HepG2 (cell line): ENCODE data around the gene SAPCD2. TPM values are rescaled to one million over a fixed set of nuclear protein-coding genes. Genes with fewer than 3 reads are reported as not detected.
A peak's percentile ranks its signal among the peaks of the same experiment; 100 is the strongest.

ENCODE experiments used
- CCAR2 ChIP-seq: fragments of 200-400 bp; formaldehyde crosslinking; optimal IDR thresholded peaks from 2 replicates; pipeline ENCODE3; 2018; ENCODE audit warnings: low read depth, mild to moderate bottlenecking, low read length, moderate library complexity
- CREBL2 ChIP-seq: sonication (generic); formaldehyde crosslinking; IDR thresholded peaks from 2 replicates; pipeline ENCODE4 v1.8.1; 2023; ENCODE audit warnings: missing genetic modification reagents, mild to moderate bottlenecking, borderline replicate concordance
- ELF3 ChIP-seq: IDR thresholded peaks from 2 replicates; pipeline ENCODE4 v1.6.1; 2016; ENCODE audit warnings: missing genetic modification reagents, missing compliant biosample characterization
- HDAC2 ChIP-seq: sonication (generic); formaldehyde crosslinking; IDR thresholded peaks from 2 replicates; pipeline ENCODE4 v1.4.0; 2020; ENCODE audit warnings: missing genetic modification reagents
- HNRNPUL1 ChIP-seq: fragments of 200-400 bp; formaldehyde crosslinking; IDR thresholded peaks from 2 replicates; pipeline ENCODE4 v1.6.1; 2017; ENCODE audit warnings: low read depth, mild to moderate bottlenecking, low read length, moderate library complexity
- KDM2A ChIP-seq: sonication (generic); formaldehyde crosslinking; IDR thresholded peaks from 2 replicates; pipeline ENCODE4 v1.4.0; 2020; ENCODE audit warnings: low read depth, missing genetic modification reagents, borderline replicate concordance
- LCORL ChIP-seq, 2 experiments: fragments of 450-650 bp in 1 of 2; sonication (generic) in 1 of 2; formaldehyde crosslinking in 1 of 2; IDR thresholded peaks; 2 replicates each; pipeline versions ENCODE4 v1.5.0 to v1.6.1; 2017 to 2020; ENCODE audit warnings: antibody characterized with exemption in 1 of 2, missing genetic modification reagents in 1 of 2
- MAZ ChIP-seq, 2 experiments: sonication (generic) in 1 of 2; formaldehyde crosslinking in 1 of 2; IDR thresholded peaks; 2 replicates each; pipeline versions ENCODE4 v1.5.0 to v1.6.1; 2012 to 2020; ENCODE audit warnings: low read depth in 2 of 2, mild to moderate bottlenecking in 2 of 2, borderline replicate concordance in 1 of 2, improper control_type of control experiment in 1 of 2, low read length in 1 of 2, missing genetic modification reagents in 1 of 2, moderate library complexity in 1 of 2
- NFIB ChIP-seq: sonication (generic); formaldehyde crosslinking; IDR thresholded peaks from 2 replicates; pipeline ENCODE4 v1.9.0; 2021; ENCODE audit warnings: missing genetic modification reagents, mild to moderate bottlenecking, borderline replicate concordance
- RBFOX2 ChIP-seq: fragments of 200-400 bp; formaldehyde crosslinking; IDR thresholded peaks from 2 replicates; pipeline ENCODE4 v1.6.1; 2017; ENCODE audit warnings: low read depth, mild to moderate bottlenecking, low read length
- RFX1 ChIP-seq: fragments of 450-650 bp; IDR thresholded peaks from 2 replicates; pipeline ENCODE4 v1.6.1; 2017
- SOX13 ChIP-seq, 3 experiments: fragments of 450-650 bp in 1 of 3; sonication (generic) in 1 of 3; formaldehyde crosslinking in 1 of 3; IDR thresholded peaks in 2 of 3; conservative IDR thresholded peaks in 1 of 3; 2 replicates each; pipeline versions ENCODE4 v1.5.0 to v1.6.1; 2016 to 2020; ENCODE audit warnings: antibody characterized with exemption in 1 of 3, mild to moderate bottlenecking in 1 of 3, missing compliant biosample characterization in 1 of 3, missing genetic modification reagents in 1 of 3, moderate library complexity in 1 of 3
- SP4 ChIP-seq: sonication (generic); formaldehyde crosslinking; IDR thresholded peaks from 2 replicates; pipeline ENCODE4 v1.8.1; 2023; ENCODE audit warnings: mild to moderate bottlenecking, missing genetic modification reagents
- TAF15 ChIP-seq: fragments of 200-400 bp; formaldehyde crosslinking; IDR thresholded peaks from one replicate; pipeline ENCODE4 v1.6.1; 2018; ENCODE audit warnings: mild to moderate bottlenecking, low read depth, low read length; ENCODE audit not compliant: poor library complexity, severe bottlenecking
- ZMYM3 ChIP-seq: sonication (generic); formaldehyde crosslinking; IDR thresholded peaks from 2 replicates; pipeline ENCODE4 v1.5.1; 2020; ENCODE audit warnings: mild to moderate bottlenecking, missing genetic modification reagents
- ZNF121 ChIP-seq: sonication (generic); formaldehyde crosslinking; IDR thresholded peaks from 2 replicates; pipeline ENCODE4 v1.5.0; 2020; ENCODE audit warnings: mild to moderate bottlenecking, missing genetic modification reagents
- ZNF235 ChIP-seq: sonication (generic); formaldehyde crosslinking; IDR thresholded peaks from 2 replicates; pipeline ENCODE4 v1.8.1; 2023; ENCODE audit warnings: mild to moderate bottlenecking, missing genetic modification reagents, borderline replicate concordance
- ZNF251 ChIP-seq: sonication (generic); formaldehyde crosslinking; IDR thresholded peaks from 2 replicates; pipeline ENCODE4 v1.9.0; 2021; ENCODE audit warnings: mild to moderate bottlenecking, missing genetic modification reagents
- ZNF275 ChIP-seq: sonication (generic); formaldehyde crosslinking; IDR thresholded peaks from 2 replicates; pipeline ENCODE4 v1.8.0; 2022; ENCODE audit warnings: missing genetic modification reagents, mild to moderate bottlenecking, inconsistent platforms, borderline replicate concordance
- ZNF547 ChIP-seq: sonication (generic); formaldehyde crosslinking; IDR thresholded peaks from 2 replicates; pipeline ENCODE4 v1.5.1; 2020; ENCODE audit warnings: mild to moderate bottlenecking, missing genetic modification reagents
- ZNF792 ChIP-seq: IDR thresholded peaks from 2 replicates; pipeline ENCODE4 v1.6.1; 2016
- polyA plus RNA-seq, 8 experiments: library from polyadenylated mRNA; depleted of rRNA in 3 of 8; stranded (reverse) in 7 of 8; unstranded in 1 of 8; fragments of >200 nt; fragmentation: Illumina TruSeq in 4 of 8; extraction: Trizol in 4 of 8; gene quantifications; 2 replicates each; pipeline versions ENCODE4 v1.2.1 to v1.2.3, GENCODE V29; 2011 to 2016; ENCODE audit warnings: low read depth in 4 of 8, missing spikeins in 1 of 8, mixed read lengths in 1 of 8; ENCODE audit not compliant: insufficient read depth in 1 of 8
- total RNA-seq, 5 experiments: library from RNA; depleted of rRNA; stranded (reverse); fragments of >200 nt; fragmentation: Illumina TruSeq; extraction: Trizol; gene quantifications; 2 replicates each; pipeline ENCODE4 v1.2.3, GENCODE V29; 2016; ENCODE audit warnings: low read depth in 1 of 5
- TF ChIP-seq, protein P1 (sequence below): sonication (generic); formaldehyde crosslinking; IDR thresholded peaks from 2 replicates; pipeline ENCODE4 v1.4.0; 2020; ENCODE audit warnings: mild to moderate bottlenecking, missing genetic modification reagents
- TF ChIP-seq, protein P2 (sequence below): sonication (generic); formaldehyde crosslinking; IDR thresholded peaks from 2 replicates; pipeline ENCODE4 v1.4.0; 2020; ENCODE audit warnings: missing genetic modification reagents, mild to moderate bottlenecking, borderline replicate concordance
- TF ChIP-seq, protein P3 (sequence below): sonication (generic); formaldehyde crosslinking; conservative IDR thresholded peaks from 2 replicates; pipeline ENCODE4 v1.8.0; 2022; ENCODE audit warnings: low read depth, missing genetic modification reagents

The SAPCD2 gene
- total and polyA plus RNA-seq, 2 of the 13 experiments (the other 11 are each of a cell fraction or from before 2014, with no cell fraction given), result 21.9 to 42.8 TPM

- TF ChIP-seq TAF15 (no peak), ZMYM3 (CRISPR knock-in tag) (peak; percentile 52), ZNF547 (peak; percentile 87; the same call in 1 of the 2 replicates), HNRNPUL1 (no peak), ZNF121 (CRISPR knock-in tag) (peak; percentile 58; the same call in 1 of the 2 replicates), SP4 (CRISPR knock-in tag) (peak; percentile 73; the same call in 1 of the 2 replicates), HDAC2 (CRISPR knock-in tag) (peak; percentile 59), RBFOX2 (no peak), MAZ (IDR thresholded peaks at IDR 0.05; ENCODE audit: borderline replicate concordance, low read depth, low read length) (0 out of 2 replicates have a peak, but pooled peaks have one; percentile 27), MAZ (CRISPR knock-in tag; IDR thresholded peaks at IDR 0.05; ENCODE audit: low read depth) (peak; percentile 33), NFIB (CRISPR knock-in tag) (no peak), CREBL2 (CRISPR knock-in tag) (no peak), ZNF235 (CRISPR knock-in tag) (peak; percentile 66; the same call in 1 of the 2 replicates), KDM2A (CRISPR knock-in tag) (peak; percentile 72), ZNF251 (CRISPR knock-in tag) (0 out of 2 replicates have a peak, but pooled peaks have one; percentile 5), RFX1 (no peak), ZNF275 (CRISPR knock-in tag) (no peak), ELF3 (CRISPR knock-in tag) (peak; percentile 69), ZNF792 (0 out of 2 replicates have a peak, but pooled peaks have one; percentile 30), SOX13 (IDR thresholded peaks at IDR 0.05) (no peak), SOX13 (CRISPR knock-in tag; conservative IDR thresholded peaks at IDR 0.05 in 1 of 2, IDR thresholded peaks at IDR 0.05 in 1 of 2) (no peak), LCORL (IDR thresholded peaks at IDR 0.05) (no peak), LCORL (CRISPR knock-in tag; IDR thresholded peaks at IDR 0.05) (peak; percentile 89), CCAR2 (no peak)
- TF ChIP-seq, protein P1, sequence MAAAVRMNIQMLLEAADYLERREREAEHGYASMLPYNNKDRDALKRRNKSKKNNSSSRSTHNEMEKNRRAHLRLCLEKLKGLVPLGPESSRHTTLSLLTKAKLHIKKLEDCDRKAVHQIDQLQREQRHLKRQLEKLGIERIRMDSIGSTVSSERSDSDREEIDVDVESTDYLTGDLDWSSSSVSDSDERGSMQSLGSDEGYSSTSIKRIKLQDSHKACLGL (CRISPR knock-in tag), result 0 out of 2 replicates have a peak, but pooled peaks have one; percentile 60
- TF ChIP-seq, protein P2, sequence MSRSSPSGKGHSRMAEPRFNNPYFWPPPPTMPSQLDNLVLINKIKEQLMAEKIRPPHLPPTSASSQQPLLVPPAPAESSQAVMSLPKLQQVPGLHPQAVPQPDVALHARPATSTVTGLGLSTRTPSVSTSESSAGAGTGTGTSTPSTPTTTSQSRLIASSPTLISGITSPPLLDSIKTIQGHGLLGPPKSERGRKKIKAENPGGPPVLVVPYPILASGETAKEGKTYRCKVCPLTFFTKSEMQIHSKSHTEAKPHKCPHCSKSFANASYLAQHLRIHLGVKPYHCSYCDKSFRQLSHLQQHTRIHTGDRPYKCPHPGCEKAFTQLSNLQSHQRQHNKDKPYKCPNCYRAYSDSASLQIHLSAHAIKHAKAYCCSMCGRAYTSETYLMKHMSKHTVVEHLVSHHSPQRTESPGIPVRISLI (CRISPR knock-in tag), result peak; percentile 47; the same call in 1 of the 2 replicates
- TF ChIP-seq, protein P3, sequence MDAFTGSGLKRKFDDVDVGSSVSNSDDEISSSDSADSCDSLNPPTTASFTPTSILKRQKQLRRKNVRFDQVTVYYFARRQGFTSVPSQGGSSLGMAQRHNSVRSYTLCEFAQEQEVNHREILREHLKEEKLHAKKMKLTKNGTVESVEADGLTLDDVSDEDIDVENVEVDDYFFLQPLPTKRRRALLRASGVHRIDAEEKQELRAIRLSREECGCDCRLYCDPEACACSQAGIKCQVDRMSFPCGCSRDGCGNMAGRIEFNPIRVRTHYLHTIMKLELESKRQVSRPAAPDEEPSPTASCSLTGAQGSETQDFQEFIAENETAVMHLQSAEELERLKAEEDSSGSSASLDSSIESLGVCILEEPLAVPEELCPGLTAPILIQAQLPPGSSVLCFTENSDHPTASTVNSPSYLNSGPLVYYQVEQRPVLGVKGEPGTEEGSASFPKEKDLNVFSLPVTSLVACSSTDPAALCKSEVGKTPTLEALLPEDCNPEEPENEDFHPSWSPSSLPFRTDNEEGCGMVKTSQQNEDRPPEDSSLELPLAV (CRISPR knock-in tag), result no peak
Observed at GRCh38 chr9:137067860-137068538, 2.4 kb downstream of the SAPCD2 start (continued).
